Cerebellar nuclear complex (tissue), 1 donor: Measurements from ENCODE around the gene E2F8.
"Not testable (repeated sequence)": the region's sequence is repeated elsewhere in the genome, so short reads cannot be mapped to it uniquely, and the experiment has no call there.

Source experiments
- DNase-seq, 2 experiments: peaks; one replicate each; lab custom pipeline; 2025; lab: John Stamatoyannopoulos, UW

E2F8 gene, protein sequence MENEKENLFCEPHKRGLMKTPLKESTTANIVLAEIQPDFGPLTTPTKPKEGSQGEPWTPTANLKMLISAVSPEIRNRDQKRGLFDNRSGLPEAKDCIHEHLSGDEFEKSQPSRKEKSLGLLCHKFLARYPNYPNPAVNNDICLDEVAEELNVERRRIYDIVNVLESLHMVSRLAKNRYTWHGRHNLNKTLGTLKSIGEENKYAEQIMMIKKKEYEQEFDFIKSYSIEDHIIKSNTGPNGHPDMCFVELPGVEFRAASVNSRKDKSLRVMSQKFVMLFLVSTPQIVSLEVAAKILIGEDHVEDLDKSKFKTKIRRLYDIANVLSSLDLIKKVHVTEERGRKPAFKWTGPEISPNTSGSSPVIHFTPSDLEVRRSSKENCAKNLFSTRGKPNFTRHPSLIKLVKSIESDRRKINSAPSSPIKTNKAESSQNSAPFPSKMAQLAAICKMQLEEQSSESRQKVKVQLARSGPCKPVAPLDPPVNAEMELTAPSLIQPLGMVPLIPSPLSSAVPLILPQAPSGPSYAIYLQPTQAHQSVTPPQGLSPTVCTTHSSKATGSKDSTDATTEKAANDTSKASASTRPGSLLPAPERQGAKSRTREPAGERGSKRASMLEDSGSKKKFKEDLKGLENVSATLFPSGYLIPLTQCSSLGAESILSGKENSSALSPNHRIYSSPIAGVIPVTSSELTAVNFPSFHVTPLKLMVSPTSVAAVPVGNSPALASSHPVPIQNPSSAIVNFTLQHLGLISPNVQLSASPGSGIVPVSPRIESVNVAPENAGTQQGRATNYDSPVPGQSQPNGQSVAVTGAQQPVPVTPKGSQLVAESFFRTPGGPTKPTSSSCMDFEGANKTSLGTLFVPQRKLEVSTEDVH

DNA sequence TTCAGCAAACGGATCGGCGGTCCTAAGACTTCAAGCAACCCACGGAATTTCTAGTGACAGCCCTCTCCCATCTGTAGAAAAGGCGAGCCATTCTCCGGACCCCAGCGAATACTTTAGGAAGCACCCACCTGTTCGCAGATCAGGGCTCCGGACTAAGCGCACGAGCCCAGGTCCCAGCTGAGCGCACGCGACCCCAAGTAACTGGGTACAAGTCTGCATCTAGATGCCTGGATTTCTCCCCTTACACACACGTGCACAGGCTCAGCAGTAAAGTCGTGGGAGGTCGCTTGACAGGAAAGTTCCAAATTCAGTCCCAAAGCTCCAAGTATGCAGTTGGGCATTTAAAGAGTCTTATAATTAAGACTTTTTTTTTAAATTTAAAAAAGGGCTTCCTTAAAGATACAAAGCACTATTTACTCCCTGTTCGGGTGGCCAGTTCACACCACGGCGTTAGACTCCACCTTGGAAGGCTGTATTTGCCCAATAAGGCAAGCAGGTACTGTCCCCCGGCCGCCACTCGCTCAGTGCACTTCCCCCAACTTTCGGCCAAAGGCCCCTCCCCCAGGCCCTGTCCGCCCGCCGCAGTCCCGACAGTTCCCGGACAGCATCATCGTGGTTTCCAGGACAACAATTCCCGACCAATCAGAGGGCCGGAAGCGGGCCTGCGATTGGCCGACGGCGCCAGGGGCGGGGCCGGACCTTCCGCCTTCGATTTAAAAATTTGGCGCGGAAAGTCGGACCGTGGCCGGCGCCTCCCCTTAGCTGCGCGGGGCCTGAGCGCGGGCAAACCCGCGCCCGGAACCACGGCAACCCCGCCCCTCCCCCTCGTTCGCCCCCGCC is at the start of gene E2F8:
E2F8 (minus strand) TSS at position 526 of the 840 bp plus-strand sequence. CDS start 824 bp downstream, outside the sequence.
- peak in 1 of 2 experiments; percentile 20 for DNase-seq

DNA sequence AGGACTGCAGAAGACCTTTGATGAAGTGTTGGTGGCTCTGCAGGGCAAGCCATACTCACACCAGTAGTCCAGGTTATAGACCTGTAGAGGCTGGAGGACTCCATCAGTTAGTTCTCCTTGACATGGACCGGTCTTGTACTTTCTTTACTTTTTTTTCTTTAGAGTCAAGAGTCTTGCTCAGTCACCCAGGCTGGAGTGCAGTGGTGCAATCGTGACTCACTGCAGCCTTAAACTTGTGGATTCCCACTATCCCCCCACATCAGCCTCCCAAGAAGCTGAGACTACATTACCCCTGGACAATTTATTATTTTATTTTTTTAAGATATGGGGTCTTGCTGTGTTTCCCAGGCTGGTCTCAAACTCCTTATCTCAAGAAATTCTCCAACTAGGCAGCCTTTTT is 49.6 kb upstream of the E2F8 start:
- DNase-seq = no peak

DNA sequence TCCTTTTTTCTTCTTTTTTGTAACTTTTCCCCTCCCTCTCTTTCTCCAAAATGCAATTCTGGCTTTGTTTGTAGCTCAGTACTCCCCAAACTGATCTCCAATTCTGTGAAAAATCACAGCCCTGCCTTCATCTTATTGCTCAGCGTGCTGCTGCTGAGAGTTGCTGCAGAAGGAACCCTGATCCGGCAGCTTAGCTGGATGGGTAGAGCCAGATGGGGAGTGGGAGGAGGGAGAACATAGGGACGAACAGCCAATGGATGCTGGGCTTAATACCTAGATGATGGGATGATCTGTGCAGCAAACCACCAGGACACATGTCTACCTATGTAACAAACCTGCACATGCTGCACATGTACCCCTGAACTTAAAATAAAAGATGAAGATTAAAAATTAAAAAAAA is 47.5 kb upstream of the E2F8 start:
- DNase-seq = no peak

DNA sequence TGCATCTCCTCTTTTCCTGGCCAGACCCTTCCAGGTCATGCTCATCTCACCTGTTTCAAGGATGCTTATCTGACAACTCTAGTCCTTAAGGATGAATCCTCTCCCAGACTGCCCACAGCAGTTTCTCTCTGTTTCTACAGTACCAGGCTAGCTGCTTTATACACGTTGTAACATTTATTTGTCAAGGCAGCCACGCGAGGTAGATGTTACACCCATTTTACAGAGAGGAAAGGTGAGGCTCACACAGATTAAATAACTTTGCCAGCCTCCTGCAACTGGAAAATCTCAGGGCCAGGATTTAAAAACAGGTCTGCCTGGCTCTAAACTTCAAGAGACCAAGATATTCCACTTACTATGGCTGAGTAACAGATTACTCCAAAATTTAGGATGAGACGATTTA is 45.7 kb upstream of the E2F8 start:
- no peak for DNase-seq

DNA sequence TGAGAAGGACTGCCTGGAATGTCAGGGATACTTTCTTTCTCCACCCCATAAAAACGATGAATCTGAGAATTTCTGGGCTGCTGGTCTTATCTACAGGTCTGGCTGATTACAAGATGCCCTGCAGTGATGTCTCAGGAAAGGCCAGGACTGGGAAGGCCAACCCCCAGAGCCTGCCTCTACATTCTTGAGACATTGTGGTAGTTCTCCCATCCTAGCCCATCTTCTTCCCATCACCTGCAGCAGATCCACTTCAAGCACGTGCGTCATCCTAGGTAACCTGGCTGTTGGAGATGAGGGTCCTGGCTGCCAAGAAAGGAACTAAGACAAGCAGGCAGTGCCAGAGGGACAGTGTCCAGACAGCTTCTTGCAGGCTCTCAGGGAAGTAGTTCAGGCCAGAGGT is 44.1 kb upstream of the E2F8 start:
- DNase-seq = no peak

DNA sequence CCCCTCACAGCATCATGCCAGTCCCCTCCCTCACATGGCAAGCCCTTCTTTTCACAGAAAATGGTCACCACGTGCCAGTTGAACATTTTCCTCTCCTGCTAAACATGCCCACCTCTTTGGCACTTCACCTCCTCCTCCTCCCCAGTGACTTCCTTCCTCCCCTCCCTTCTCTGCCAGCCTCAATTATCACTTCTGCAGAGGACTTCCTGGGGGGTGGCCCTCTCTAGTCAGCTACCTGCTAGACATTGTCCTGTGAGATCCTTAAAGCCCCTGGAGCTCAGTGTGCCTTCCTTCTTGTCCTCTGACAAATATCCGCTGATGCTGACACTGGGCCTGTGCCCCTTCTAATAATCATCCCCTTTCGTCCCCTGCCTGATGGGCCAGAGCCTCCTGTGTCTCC is 43.2 kb upstream of the E2F8 start:
- DNase-seq = no peak

DNA sequence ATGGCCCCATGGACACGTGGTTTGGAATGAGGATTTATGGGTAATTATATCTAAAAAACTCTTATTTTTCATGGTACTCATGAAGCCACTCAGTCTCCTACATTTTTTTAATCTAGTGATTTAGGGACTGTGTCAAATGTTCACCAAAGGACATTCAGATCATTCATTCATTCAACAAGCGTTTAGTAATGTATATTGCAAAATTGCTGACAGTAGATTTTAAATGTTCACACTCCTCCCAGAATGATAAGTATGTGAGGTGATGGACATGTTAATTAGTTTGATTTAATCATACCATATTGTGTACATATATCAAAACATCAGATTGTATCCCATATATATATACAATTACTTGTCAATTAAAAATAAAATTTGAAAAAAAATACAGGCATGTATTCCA is 40.8 kb upstream of the E2F8 start:
- DNase-seq = no peak

DNA sequence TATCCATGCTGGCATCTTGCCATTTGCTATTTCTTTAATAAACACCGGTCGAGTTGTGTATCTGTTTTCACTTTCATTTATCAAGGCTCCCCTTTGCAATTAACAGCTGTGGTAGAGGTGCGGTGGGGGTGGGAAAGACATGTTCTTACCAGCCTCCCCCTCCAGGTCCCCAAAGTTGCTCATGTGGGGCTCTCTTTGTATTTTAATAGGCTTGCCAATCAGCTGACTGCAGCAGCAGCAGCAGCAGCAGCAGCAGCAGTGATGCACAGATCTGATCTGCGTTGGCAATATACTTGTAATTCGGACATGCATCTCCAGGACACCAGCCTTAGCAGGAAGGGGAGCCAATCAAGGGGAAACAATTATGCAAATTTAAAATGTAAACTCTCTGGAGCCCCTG is 40.3 kb upstream of the E2F8 start:
- no peak for DNase-seq

DNA sequence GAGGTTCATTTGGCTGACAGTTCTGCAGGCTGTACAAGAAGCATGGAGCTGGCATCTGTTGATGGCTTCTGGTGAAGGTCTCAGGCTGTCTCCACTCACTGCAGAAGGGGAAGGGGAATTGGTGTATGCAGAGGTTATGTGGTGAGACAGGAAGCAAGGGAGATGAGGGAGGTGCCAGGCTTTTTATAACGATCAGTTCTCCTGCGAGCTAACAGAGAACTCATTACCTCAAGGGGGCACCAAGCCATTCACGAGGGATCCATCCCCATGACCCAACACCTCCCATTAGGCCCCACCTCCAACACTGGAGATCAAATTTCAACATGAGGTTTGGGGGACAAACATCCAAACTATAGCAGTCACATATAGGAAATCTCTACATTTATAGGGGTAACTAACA is 38.7 kb upstream of the E2F8 start:
- DNase-seq = no peak

DNA sequence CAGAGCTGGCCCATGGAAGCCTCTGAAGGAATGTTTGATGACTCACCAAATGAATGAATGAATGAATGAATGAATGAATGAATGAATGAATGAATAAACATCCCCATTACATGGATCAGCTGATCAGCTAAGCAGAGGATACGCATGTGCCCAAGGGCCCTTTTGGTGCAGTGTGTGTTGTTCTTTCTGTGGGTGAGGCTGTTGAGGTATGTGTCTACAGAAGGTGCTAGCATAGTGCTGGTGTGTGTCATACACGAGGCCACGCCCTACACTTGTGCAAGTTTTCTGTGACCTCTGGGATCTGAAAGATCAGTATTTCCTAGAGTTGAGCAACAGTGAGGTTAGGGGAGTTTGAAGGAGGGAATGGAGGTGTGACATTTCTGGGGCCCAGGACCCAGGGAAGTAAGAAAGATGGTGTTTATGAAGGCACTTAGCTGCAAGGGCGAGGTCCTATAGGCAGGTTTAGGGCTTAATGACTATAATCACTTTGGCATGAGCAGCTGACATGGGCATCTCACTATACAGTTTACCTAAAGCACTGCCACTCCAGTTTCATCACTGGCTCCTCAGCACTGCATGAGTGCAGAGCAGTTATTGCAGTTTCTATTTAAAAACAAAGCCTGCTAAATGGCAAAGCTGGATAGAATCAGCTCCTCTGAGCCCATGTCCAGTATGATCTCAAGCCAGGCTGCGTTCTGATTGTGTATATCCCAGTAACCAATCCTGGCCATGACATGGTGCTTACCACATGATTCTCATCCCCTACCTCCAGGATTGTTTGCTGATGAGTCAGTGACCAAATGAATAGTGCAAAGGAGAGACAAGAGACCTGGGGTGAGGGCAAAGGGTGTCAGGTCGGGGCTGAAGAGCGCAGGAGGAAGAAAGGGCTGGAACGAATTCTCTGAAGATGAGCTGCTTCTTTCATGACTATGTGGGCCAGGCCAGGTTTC is 36.4 kb upstream of the E2F8 start:
- DNase-seq = no peak

DNA sequence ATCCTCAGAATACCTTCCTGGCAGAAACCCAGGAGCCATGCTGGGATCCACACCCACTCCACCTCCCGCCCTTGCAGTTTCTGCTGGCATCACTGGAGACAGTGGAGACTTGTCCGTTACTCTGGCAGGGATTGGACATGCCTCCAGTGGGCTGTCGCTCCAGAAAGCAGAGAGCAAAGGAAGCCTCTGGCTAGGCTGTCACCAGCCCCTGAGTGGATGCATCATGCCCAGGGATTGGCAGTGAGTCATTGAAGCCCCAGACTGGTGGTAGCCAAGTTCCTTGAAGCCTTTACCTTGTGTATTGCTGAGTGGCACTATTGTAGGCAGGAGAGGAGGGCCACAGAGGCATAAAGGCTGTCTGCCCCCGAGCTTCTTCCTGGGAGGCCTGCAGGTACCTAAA is 34.8 kb upstream of the E2F8 start:
- no peak for DNase-seq

DNA sequence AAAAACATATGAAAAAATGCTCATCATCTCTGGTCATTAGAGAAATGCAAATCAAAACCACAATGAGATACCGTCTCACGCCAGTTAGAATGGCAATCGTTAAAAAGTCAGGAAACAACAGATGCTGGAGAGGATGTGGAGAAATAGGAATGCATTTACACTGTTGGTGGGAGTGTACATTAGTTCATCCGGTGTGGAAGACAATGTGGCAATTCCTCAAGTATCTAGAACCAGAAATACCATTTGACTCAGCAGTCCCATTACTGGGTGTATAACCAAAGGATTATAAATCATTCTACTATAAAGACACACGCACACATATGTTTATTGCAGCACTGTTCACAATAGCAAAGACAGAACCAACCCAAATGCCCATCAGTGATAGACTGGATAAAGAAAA is 32.5 kb upstream of the E2F8 start:
- DNase-seq = not testable (repeated sequence)

DNA sequence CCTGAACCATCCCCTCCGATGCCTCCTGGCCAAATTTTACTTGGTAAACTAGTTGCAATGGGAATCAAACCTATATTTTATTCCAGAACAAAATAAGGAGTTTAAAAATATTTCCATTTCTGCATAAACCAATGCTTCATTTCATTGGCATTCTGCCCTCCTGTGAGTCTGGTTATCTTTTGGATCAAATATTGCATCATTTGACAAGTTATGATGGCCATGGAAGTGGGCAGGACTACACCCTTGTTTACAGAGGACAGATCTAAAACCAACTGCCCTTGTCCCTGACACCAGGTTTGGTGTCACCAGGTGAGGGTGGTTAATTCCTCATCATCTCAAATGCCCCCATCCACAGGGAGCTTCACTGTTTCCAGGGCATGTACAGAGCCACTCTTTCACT is 28.2 kb upstream of the E2F8 start:
- DNase-seq = no peak

DNA sequence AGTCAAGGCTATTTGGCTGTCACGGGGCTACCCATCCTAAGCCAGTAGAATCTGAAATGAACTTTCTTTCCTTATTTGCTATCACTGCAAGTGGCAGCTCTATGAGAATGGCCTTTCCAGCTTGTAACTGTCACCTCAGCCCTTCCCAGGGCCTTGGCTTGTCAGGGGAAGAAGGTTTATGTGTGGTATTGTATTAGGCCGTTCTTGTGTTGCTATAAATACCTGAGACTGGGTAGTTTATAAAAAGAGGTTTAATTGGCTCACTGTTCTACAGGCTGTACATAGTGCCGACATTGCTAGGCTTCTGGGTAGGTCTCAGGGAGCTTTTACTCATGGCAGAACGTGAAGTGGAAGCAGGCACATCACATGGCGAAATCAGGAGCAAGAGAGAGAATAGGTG is 26.8 kb upstream of the E2F8 start:
- no peak for DNase-seq

DNA sequence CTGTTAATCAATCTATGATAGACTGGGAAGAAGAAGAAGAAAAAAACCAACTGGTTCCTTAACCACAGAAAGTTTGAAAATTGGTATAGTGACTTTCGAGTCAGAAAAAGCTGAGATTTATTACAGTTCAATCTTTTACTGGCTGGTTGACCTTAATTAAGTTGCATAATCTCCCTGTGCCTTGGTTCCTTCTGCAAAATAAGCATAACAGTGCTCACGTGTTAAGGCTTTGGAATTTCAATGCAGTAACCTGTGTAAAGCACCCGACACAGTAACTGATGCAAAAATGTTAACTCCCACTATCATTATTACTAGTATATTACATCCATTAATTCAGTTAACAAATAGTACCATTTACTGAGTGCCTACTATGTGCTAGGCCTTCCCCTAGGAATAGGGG is 22.6 kb upstream of the E2F8 start:
- no peak for DNase-seq

DNA sequence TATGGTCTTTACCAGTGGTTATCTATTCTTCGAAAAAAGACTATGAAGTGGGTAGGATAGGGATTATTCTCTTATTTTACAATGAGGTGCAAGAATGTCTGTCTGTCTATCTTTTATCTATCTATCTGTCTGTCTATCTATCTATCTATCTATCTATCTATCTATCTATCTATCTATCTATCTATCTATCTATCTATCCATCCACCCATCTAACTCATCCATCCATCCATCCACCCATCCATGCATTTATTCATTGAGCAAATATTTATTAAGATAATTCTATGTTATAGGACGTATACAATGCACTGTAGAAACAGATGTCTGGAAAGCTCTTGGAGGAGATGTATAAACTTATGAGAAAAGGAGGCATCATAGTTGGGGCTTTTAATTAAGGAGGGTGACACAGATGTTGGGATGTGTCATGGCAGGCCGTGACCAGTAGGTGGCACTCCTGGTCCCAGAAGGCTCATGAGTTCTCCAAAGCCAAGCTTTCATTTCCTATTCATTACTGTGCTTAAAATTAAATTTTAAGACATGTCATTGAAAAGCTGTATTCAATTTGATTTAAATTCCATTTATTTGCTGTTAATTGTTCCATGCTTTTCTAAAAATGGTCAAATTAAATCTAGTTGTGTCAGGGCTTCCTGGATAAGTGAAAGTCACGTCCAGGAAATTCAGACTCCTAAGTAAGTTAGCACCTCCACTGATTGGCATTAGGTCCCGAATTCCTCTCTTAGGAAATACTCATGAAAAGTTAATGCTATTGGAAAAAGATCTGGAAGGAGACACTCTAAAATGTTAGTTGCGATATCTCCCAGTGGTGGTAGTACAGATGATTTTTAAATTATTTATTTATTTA is 19.0 kb upstream of the E2F8 start:
- no peak for DNase-seq

DNA sequence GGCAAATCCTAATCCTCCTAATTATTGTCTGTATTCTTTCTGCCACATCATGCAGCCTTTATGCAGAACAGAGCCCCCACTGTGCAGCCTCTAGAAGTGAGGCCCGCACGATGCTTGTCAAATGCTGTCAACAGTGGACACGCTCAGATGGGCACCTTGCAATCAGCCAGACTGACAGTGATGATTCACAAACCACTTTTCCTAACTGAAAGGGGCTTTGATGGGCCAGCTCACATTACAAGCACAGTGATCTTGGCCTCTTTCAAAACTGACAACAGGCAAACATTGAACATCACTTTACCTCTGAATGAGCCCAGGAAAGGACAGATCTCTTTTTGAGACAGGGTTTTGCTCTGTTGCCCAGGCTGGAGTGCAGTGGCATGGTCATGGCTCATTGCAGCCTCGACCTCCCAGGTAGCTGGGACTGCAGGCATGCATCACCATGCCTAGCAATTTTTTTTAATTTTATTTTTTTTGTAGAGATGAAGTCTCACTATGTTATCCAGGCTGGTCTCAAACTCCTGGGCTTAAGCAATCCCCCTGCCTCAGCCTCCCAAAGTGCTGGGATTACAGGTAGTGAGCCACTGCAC is 18.0 kb upstream of the E2F8 start:
- no peak for DNase-seq

DNA sequence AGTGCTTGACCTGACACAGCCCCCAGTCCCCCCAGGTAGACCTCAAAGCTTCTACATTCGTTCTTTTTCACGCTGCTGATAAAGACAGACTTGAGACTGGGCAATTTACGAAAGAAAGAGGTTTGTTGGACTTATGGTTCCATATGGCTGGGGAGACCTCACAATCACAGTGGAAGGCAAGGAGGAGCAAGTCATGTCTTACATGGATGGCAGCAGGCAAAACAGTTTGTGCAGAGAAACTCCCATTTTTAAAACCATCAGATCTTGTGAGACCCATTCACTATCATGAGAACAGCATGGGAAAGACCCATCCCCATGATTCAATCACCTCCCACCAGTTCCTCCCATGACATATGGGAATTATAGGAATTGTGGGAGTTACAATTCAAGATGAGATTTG is 13.7 kb upstream of the E2F8 start:
- not testable (repeated sequence) for DNase-seq

DNA sequence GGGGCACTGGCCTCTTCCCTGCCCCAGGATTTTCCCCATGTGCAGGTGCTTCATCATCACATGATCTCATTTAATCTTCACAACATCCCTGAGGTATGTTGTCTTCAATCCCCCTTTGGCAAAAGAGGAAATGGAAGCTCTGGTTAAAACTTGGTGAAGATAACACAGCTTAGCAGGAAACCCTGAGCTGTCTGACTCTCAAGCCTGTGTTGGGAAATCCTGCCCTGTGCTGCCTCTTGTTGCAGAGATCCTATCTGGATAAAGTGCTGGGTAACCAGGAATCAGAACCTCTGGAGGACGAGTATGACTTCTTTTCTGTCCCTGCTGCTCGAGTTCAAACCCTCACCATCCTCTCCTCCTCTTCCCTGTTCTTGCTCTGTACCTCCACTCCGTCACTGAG is 13.1 kb upstream of the E2F8 start:
- no peak for DNase-seq
